AG08396 (cell line): ENCODE results near the gene MCC.

ENCODE experiments used
- DNase-seq: peaks from one replicate; pipeline ENCODE4 v3.0.0; 2012; ENCODE audit warnings: low spot score, mixed read lengths

Gene MCC

DNA sequence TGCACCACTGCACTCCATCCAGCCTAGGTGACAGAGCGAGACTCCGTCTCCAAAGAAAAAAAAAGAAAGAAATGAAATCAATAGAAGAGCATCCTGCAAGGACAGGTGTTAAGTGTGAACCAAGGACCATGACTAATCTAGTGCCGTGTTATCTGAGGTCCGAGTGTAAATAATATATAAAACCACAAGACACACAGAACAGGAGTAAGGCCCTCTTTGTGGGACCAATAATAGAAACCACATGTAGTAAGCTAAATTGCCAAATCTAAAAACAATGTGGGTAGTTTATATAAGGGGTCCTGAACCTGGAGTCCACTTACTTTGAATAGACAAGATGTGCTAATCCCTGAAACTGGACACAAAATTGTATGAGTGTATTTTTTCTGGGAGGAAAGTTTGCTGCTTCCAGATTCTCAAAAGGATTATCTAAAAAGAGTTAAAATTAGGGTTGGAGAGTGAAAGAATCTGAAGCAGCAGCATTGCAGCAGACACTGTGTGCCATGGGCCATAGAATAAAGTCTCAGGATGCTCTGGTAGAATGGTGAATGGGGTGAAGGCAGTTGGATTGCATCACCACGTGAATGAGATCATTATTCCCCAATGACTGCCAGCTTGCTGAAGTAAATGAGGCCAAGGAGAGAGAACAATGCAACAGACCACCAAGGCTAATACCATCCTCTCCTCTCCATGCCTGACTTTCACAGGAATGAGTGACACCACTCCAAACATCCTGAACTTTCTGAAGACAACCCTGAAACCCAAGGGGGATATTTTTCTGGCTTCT is 288.9 kb downstream of the MCC start:
- no peak for DNase-seq

DNA sequence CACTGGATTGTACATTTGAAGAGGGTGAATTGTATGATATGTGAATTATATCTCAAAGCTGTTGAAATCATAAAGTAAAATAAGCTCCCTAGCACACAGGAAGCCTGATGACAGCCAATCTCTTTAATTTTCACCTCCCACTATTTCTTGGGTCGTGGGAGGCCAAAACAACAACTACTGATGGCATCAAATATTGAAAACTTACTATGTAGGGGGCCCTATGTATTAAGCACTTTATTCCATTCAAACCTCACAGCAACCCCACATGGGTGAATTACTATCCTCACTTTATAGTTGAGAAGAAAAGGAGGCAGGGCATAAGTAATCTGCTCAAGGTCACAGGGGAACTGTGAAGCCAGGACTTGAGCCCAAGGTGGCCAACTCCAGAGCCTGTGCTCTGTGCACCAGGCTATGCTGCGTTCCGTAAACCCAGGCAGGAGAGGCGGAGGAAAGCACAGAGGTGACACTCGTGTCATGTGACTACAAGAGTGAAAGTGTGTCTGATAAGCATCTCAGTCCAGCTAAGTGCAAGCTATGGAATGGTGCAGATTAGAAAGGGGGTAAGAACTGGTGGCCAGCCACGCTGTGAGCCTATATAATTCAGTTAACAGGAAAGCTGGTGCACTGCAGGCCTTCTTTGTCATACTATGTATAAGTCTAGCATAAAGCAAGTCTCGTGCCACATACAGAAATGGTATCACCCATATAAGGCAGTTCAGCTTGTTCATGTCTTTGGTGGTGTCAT is 290.6 kb downstream of the MCC start:
- no peak for DNase-seq

DNA sequence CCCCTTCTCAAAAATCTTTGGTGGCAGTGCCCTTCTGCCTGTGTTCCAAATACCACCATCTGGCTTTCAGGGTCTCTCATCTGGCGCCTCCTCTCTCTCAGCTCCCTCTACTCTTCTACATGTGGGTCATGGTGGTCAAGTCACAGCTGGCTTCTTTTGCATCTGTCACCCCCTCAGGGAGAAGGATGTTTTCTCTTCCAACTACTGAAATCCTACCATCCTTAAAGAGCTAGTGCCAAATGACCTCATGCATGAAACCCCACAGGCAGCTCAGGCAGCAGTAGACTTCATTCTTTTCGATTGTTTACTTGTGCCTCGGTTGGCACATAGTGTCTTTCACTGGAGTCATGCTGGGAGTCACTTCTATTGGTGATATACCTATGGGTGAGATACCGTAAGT is 292.5 kb downstream of the MCC start:
- DNase-seq: no peak

DNA sequence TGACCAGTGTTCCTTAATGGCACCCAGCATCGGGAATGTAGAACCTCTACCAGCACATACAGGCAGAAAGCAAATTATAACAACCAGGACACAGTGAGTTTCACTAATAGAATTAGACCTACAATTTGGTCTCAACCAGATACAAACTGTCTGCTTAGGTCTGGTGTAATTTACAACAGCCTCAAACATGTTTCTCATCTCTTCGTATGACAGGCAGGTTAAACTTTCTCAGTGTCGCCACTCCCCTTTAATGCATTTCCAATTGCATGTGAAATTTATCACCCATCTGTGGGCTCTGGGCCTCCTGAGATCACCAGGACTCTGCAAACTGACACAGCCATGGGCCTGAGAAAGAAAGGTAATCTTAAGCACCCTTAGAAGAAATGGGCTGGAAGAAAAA is 293.0 kb downstream of the MCC start:
- no peak for DNase-seq

DNA sequence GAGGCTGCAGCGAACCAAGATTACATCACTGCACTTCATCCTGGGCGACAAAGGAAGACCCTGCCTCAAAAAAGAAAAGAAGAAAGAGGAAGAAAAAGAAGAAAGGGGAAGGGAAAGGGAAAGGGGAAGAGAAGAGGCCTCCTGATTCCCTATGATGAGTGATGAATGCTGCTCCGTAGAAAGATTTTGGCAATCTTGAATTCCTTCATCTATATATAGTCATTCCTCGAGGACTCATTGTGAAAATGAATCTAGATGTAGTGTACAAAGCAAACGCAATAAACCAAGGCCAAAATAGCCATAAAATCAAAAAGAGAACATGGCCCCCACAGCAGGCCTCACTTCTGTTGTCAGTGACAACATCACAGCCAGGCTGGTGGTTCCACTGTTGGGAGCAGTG is 293.7 kb downstream of the MCC start:
- no peak for DNase-seq

DNA sequence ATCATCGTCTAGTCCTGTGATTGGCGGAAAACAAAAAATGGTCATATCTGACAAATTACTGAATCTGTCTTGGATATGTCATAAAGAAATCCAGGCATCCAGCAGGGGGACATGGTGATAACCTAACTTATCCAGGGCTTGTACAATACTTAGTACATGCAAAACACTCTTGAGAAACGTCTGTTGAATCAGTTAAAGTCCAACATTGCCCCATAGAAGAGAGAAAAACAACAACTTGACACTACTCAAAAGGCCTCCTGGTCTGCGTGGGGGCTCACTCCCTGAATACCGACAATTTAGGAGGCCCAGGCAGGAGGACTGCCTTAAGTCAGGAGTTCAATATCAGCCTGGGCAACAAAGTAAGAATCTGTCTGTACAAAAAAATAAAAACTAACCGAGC is 294.1 kb downstream of the MCC start:
- no peak for DNase-seq

DNA sequence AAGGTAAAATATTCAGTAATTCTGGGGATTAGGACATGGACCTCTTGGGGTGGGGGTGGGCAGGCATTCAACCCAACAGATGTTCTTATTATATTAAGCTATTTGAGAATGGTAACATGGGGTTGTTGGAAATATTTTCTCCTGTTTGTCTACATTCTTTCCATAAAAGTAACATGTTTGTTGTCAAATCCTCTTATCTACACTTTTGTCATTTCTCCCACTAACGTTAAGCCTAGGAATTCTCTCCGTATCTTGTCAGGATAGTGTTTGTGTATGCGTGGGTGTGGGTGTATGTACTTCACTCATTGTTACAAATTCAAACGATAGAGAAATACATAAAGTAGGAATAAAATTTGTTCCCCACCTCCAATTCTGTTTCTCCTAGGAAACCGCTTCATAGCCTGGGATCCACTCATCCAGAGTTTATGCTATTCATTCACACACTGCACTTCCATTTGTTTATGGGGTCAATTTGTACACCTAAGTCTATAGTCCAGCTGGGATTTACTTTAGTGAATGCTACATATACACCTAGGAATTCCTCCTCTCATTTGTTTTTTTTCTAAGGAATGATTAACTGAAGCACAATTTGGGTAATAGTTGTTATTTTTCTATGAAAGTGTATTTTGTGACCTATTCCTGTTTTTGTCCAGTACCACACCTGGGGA is 294.8 kb downstream of the MCC start:
- DNase-seq: no peak

DNA sequence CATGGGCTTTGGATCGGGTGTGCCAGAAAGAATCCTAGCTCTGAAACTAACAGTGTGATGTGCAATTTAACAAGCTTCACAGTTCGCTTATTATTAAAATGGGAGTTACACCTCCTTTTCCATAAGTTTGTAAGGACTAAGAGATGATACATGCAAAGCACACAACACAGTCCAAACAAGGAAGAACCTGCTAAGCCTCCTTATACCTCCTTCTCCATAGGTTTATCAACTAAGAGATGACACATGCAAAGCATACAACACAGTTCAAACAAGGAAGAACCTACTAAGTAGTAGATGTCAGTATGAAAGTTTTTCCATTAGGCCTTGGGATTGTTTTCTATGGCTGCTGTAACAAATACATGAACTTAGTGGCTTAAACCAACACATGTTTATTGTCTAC is 295.7 kb downstream of the MCC start:
- DNase-seq: no peak

DNA sequence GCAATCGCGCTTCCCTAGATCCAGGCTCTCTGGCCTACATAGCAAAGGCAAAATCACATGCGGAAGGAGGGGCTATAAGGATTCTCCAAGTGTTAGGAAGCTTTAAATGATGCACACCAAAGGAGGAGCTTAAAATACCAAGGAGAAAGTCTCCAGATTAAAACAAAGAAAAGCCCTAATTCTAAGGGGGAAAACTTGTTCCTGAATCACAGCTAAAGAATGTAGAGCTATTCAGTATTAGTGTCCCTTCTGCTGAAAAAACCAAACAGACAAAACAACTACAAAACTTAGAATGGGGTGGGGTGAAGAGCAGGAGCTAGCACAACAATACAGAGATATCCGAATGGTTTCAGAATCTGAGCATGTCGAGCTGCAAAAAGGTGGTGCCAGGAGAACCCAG is 297.9 kb downstream of the MCC start:
- DNase-seq: no peak

DNA sequence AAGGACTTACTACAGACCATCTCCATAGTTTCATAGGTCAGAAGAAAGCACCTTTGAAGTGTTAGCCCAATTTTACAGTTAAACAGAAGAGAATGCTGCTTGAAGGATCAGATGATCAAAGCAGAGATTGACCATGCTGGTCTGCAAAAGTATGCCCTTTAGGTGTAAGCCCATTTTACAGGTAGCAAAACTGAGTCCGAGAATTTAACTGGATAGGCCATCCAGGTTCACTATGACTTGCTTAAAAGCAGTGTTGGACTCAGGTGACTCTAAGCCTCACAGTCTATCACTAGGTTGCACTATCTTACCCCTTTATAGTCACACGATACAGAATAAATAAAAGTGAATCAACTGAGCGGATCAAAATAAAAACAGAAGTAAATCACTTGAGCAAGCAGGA is 299.0 kb downstream of the MCC start:
- no peak for DNase-seq

DNA sequence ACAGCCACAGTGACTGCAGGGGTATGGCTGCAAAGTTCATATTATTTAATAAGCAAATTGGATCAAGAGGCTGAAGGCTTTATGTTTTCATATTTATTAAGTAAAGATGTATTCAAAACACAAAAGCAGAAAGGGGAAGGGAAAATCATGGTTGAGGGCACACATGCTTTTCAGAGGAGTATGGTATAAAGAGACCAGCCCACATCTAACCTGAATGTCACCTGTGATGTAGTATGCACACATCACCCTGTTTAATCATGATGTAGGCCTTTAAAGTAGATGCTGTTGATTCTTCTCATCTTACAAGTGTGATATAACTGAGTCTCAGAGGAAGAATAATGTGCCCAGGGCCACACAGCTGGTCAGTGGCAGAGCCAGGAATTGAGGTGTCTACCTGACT is 299.8 kb downstream of the MCC start:
- no peak for DNase-seq

DNA sequence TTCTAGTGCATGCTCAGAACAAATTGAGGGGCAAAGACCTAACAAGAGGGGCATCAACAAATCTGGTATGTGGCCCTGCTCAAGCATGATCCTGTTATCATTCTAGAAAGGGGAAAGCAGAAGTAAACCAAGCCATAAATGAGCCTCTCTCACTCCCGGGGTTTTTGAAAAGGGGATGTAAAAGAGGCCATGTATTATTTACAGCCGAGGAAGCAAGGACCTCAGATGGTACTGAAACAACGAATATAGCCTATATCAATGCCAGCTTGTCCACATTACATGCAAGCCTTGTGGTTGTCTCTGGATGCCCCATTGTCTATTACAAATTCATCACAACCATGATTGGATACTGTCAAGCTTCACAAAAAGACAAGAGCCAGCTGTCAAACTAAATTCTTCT is 300.3 kb downstream of the MCC start:
- no peak for DNase-seq

DNA sequence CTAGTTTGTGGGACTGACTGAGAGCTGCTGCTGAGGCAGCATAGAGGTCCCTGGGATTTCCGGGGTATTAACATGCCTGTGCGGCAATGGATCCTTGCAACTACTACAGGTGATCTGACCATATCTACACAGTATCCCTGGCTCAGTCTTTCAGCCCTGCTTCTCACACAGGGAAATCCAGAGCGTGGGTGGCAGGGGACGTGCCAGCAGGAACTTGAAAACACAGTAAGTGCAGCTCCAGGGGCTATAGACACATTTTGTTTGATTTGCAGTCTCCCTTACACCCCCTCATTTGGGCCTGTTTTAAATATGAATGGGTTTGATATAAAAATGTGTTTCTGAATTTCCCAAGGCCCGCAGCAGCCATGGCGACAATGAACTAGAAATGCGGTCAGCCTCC is 302.2 kb downstream of the MCC start:
- DNase-seq: no peak

DNA sequence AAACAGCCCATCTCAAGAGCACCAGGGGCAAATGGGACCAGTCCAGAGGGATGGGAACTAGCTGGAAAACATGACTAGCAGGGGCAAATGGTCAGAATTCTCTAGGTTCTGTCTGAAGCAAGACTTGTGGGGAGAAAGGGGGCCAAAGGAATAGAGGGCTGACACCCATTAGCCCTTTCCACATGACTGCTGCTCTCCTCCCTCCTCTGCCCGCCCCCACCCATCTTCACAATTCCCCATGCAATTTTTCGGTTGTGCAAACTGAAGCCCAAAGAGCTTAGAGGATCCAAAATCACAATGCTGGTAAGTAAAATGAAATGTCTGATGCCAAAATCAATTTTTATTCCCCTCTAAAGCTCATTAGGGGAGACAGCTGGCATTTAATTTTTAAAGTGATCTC is 304.6 kb downstream of the MCC start:
- DNase-seq: no peak

DNA sequence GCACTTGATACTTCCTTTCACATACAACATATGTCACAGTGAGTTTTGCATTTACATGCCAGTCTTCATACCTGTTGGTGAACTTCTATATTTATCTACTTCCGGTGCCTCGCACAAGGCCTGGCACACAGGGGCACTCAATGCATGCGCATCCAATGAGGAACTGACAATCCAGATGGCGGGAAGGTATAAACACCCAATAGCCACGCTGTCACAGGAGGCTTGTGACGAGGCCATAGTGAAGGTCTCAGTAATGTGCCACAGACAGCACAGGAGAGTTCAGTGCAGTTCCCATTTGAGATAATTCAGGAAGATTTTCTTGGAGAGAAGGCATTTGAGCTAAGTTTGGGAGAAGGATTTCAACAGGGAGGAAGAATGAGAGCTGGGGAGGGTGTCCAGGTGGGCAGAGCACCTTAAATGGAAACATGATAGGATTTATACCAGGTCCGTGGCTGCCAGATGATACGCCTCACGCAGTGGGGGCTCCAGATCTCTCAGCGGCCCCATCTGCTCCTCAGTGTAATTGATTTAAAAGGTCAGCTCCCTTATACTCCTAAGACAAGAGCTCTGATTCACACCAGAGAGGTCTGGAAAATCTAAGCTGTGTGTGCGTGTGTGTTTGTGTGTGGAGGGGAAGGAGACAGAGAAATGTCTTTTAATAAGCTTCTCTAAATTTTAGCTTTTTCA is 305.5 kb downstream of the MCC start:
- DNase-seq: no peak

DNA sequence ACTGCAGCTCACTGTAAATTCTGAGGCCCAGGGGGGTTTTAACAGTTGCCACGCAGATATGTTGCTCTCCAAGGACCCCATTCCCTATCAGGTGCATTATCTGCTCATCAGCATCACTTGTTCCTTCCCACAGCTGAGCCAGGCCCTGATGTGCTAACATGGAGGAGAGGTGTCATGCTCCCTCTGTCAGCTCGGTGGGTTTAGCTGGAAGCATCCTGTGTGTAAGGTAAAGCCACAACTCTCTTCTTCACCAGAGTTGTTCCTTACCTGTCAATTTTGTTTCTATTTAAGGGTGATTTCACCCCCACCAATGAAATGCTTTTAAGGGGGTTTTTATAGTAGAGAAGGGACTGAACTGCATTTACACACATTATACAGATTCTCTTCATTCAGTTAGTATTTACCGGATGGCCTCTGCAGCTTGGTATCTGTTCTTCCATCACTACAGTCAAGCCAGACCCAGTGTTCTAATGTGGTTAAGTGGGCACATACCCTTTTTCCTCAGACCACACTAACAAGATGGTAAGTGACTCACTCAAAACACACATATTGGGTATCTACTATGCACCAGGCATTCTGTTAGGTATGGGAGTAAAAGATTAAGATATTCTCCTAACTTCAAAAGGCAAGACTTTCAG is 306.3 kb downstream of the MCC start:
- no peak for DNase-seq

DNA sequence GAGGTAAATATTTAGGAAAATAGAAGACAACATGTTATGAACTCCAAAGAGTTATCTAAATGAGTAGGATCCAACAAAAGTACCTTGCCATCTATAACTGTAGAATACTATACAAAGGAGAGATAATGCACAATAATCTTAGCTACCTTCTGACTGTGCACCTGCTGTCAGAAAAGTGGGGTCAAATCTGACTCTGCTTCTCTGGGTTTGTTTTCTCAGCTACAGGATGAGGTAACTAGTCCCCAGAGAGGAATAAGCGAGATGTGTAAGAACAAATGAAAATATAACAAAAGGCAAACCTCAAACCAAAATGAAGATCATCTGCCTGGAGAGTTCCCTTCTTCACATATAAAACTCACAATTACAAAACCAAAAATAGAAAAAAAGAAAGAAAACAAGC is 306.8 kb downstream of the MCC start:
- DNase-seq: no peak

DNA sequence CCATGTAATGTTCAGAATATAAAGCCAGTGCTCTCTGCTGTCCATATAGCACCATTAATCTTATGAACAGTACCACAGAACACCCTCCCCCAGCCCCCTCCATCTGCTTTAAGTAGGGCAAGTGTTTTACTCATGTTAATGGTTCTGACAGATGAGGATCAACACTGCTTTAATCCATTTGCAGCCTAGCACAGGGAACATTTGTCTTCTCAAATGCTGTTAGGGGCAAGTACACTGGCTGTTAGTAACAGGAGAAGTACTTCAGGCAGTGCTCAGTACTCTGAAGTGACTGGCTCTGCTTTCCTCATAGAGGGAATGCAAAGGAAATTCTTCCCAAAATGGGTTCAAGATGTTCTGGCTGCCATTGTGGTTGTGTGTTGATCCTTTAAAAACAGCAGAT is 309.1 kb downstream of the MCC start:
- DNase-seq: no peak

DNA sequence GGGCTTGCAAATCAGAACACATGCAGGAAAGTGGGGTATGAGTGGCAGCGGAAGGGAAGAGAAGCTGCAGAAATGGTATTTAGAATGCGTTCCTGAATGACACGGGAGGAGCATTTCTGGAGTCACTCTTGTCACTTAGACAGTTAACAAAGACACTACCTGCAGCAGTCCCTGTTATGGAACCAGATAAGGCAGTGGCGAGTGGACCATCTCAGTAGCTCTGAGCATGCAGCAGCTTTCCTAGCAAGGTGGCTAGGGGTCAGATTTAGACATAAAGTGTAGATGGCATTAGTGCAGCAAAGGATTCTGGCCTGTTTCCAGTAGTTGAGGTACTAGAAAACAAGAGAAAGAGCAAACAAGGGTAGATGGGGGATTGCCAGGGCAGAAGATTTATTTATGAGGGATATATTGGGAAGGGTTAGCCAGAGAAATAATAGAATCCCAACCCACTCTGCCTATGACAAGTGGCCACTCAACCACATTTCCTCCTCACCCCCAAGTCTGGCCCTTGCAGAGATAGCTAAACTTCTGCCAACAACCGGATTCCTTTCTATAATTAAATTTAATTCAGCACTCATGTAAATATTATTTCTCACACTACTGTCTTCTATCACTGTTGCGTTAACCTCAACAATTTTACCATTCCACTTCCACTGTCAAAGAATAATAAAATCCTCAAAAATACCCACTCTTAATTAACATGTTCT is 310.0 kb downstream of the MCC start:
- DNase-seq: no peak

DNA sequence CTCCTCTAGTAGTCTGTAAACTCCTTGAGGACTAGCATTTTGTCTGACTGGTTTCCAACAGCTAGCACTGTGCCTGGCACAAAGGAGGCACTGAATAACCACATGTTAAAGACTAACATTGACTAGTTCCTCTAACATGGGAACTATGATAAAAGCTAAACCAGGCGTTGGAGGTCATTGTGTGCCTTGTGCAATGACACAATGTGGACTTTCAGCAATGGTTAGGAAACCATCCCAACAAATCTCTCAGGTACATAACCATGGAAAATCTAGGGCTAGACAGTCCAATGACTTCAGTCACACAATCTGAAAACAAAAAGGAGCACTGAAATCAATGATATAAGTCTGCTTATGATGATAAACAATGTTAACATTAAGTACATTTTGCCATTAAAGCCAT is 311.0 kb downstream of the MCC start:
- DNase-seq: no peak

DNA sequence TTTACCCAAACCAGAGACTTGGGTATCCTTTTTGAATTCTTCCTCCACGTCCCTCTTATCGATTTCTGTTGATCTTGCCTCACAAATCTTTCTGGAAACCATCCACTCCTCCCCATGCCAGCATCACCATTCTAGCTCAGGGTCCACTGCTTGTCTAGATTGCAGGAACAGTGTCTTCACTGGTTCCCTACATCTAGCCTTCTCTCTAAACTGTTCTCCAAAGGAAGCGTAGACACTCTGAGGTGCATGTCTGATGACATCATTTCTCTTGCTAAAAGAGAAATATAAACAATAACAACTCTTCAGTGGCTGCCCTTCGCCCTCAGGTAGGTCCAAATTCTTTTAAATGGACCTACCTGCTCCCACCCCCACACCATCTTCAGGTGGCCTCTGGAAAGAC is 311.5 kb downstream of the MCC start:
- no peak for DNase-seq

DNA sequence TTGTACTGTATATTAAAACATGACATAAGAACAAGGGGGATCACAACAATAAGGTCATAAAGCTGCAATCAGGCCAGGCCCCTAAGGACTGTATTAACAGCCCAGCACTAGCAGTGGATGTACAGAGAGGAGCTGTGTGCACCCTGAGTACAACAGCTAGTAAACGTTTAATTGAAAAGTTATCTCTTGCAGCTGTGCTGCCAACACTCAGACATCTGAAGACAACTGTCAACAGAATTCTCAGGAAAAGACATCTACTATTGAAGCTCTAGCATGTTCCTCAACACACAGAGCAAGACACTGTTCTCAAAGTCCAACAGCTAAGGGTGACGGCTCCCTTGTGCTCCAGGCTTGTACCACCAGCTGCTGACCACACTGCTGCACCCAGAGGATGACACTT is 312.1 kb downstream of the MCC start:
- no peak for DNase-seq
